Uterus (tissue), 2 donors: ENCODE measurements around the gene AXDND1.
"Not testable (repeated sequence)": the region's sequence is repeated elsewhere in the genome, so short reads cannot be mapped to it uniquely, and the experiment has no call there.

ENCODE experiments used
- POLR2A ChIP-seq, 2 donors: fragments of 450-650 bp; IDR thresholded peaks; one replicate each; pipeline ENCODE4 v1.6.1; 2016; ENCODE audit warnings: antibody characterized with exemption in 2 of 2, mild to moderate bottlenecking in 1 of 2, moderate library complexity in 1 of 2
- TF ChIP-seq, protein P1 (sequence below), 4 experiments: fragments of 200-600 bp in 2 of 4; fragments of 450-650 bp in 2 of 4; sonication (generic) in 2 of 4; IDR thresholded peaks; one replicate each; pipeline ENCODE4 v1.5.1; 2016 to 2019; ENCODE audit warnings: antibody characterized with exemption in 4 of 4, mild to moderate bottlenecking in 2 of 4, moderate library complexity in 1 of 4

DNA sequence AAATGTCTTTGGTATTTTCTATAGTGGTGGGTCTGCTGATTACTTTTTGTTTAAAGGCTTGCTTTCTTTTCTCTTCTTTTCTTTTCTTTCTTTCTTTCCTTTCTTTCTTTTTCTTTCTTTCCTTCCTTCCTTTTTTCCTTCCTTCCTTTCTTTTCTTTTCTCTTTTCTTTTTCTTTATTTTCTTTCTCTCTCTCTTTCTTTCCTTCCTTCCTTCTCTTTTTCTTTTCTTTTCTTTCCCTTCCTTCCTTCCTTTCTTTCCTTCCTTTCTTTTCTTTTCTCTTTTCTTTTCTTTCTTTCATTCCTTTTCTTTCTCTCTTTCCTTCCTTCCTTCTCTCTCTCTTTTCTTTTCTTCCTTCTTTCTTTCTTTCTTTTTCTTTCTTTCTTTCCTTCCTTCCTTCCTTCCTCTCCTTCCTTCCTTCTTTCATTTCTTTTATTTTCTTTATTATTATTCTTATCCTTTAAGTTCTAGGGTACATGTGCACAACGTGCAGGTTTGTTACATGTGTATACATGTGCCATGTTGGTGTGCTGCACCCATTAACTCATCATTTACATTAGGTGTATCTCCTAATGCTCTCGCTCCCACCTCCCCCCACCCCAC is 93.9 kb downstream of the AXDND1 start:
- TF ChIP-seq, protein P1, sequence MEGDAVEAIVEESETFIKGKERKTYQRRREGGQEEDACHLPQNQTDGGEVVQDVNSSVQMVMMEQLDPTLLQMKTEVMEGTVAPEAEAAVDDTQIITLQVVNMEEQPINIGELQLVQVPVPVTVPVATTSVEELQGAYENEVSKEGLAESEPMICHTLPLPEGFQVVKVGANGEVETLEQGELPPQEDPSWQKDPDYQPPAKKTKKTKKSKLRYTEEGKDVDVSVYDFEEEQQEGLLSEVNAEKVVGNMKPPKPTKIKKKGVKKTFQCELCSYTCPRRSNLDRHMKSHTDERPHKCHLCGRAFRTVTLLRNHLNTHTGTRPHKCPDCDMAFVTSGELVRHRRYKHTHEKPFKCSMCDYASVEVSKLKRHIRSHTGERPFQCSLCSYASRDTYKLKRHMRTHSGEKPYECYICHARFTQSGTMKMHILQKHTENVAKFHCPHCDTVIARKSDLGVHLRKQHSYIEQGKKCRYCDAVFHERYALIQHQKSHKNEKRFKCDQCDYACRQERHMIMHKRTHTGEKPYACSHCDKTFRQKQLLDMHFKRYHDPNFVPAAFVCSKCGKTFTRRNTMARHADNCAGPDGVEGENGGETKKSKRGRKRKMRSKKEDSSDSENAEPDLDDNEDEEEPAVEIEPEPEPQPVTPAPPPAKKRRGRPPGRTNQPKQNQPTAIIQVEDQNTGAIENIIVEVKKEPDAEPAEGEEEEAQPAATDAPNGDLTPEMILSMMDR (IDR thresholded peaks at IDR 0.05), result not testable (repeated sequence)
- TF ChIP-seq POLR2A (IDR thresholded peaks at IDR 0.05), result not testable (repeated sequence)
